Midbrain (tissue), 1 donor: ENCODE data around the gene GANC.
"Not testable (repeated sequence)": the region's sequence is repeated elsewhere in the genome, so short reads cannot be mapped to it uniquely, and the experiment has no call there.

Experiments used
- DNase-seq: peaks from one replicate; lab custom pipeline; 2025; lab: John Stamatoyannopoulos, UW

GANC gene

GRCh38 chr15:42272939-42273899 lies at the start of gene GANC, which contains the start of gene TMEM87A:
Gene GANC (plus strand): TSS chr15:42273201. CDS start chr15:42274482, 1,281 bp downstream.
Gene TMEM87A (minus strand): TSS chr15:42273433. CDS start chr15:42273398, 35 bp downstream.
- DNase-seq = peak; percentile 99

DNA sequence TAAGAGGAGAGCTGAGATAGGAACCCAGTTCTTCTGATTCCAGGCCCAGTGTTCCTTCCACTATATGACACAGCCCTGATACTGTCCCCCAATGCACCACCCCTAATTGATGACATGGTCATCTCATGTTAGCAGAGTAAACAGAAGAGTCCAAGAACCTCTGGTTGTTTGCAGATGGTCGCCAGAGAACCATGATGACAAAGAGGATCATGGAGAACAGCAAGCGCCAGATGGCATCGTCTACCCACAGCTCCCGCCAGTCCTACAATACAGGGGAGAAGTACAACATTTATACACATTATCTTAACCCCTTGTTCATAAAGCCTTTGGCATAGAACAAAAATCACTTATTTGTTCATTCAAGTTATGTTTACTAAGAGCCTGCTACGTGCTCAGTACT lies 46.4 kb upstream of the GANC start:
- DNase-seq = peak; percentile 58

- DNase-seq = no peak
Measured at GRCh38 chr15:42228036-42228435, 45.0 kb upstream of the GANC start.

DNA sequence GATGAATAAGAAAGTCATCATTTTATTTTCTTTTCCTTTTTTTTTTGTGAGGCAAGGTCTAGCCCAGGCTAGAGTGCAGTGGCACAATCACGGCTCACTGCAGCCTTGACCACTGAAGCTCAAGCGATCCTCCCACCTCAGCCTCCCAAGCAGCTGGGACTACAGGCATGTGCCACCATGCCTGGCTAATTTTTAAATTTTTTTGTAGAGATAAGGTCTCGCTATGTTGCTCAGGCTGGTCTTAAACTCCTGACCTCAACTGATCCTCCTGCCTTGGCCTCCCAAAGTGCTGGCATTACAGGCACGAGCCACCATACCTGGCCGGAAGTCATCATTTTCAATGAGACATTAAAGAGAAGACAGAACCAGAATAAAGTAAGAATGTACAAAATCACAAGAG lies 44.0 kb upstream of the GANC start:
- DNase-seq = not testable (repeated sequence)

- DNase-seq = no peak
Measured at GRCh38 chr15:42231088-42231487, 41.9 kb upstream of the GANC start.

DNA sequence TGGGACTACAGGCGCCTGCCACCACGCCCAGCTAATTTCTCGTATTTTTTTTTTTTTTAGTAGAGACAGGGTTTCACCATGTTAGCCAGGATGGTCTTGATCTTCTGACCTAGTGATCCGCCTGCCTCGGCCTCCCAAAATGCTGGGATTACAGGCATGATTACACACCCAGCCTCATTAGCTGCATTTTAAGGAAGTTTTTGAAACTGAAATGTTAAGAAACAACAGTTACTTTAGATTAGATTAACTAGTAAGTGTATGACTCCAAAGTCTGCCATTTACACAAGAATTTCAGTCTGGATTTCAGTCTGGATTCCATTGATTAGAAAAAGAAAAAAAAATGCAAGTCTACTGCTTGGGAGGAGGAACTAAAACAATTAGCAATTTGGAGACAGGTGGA lies 40.4 kb upstream of the GANC start:
- no peak for DNase-seq

GRCh38 chr15:42233107-42233506 lies 39.9 kb upstream of the GANC start:
- no peak for DNase-seq

DNA sequence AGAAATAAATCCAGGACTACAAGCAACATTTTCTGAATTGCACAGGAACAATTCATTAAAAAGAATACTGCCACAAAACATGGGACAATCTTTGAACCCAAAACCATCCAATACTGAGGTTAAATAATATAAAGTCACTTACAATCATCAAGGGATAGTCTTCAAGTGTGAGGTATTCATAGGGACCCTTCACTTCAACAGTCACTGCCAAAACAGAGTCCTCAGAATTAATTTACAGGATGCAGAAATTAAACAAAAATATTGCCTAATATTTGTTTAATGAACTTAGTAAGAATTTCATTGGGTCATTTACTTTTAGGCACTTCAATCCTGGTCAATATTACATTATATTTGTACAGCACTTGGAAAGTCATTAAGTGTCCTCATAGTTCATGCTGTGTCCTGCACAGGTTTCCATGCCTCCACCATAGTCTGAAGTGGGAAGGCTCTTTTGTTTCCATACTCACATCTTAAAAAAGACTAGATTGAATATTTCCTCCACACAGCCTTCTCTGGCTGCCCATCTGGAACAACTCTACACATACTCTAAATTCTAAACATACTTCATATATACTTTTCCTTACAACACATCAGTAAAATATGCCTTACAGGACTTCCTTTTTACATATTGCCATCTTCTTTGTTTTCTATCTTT lies 33.3 kb upstream of the GANC start:
- DNase-seq = no peak

DNA sequence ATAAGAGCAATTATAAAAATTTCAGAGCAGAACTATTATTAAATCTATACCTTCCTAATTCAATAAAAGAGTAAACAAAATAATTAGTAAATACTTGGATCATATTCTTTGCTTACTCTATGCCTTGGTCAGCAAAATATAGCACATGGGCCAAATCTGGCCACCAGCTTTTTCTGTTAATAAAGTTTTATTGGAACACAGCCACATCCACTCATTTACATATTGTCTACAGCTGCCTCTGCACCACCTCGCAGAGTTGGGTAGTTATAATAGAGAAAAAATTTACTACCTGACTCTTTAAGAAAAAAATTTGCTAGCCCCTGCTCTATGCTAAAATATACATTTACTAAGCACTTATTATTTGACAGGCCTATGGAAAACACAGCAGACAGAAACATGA lies 32.2 kb upstream of the GANC start:
- DNase-seq = no peak

GRCh38 chr15:42253300-42253699 lies 19.7 kb upstream of the GANC start:
- DNase-seq = no peak

DNA sequence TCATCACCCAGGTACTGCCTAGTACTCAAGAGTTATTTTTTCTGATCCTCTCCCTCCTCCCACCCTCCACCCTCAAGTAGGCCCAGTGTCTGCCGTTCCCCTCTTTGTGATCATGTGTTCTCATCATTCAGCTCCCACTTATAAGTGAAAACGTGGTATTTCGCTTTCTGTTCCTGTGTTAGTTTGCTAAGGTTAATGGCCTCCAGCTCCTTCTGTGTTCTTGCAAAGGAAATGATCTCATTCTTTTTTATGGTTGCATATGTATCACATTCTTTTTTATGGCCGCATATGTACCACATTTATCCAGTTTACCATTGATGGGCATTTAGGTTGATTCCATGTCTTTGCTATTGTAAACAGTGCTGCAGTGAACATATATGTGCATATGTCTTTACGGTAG lies 8.2 kb upstream of the GANC start:
- no peak for DNase-seq

DNA sequence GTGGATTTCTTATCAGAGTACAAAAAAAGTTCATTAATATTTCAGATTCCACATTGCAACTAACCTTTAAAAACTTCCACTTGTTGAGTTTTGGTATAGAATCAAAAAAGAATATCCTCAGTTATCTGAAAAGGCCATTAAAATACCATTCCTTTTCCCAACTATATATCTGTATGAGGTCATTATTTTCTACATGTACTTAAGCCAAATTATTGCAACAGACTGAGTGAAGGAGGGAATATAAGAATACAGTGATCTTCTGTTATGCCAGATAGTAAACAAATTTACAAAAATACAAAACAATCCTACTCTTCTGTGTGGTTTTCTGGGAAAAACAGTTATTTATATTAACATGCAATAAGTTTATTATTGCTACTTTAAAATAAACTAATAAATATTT lies 5.7 kb upstream of the GANC start:
- DNase-seq = no peak

- DNase-seq = no peak
Measured at GRCh38 chr15:42270551-42270950, 2.5 kb upstream of the GANC start.

DNA sequence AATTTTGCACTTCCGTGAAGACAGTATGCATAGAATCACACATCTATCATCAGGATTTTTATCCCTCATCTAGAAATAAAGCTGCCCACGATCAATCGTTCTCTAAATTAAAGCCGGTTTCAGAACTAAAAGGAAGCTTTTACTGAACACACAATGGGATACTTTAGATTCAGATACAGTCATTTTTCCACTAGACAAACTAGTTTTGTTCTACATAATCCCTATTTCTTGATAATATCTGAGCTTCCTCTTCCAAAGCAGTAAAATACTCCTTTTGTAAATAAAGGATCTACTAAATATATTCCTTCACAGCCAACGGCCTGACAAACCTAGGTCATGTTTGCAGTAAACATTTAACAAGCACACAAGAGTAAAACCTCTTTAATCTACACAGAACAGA lies 2.0 kb upstream of the GANC start:
- no peak for DNase-seq

DNA sequence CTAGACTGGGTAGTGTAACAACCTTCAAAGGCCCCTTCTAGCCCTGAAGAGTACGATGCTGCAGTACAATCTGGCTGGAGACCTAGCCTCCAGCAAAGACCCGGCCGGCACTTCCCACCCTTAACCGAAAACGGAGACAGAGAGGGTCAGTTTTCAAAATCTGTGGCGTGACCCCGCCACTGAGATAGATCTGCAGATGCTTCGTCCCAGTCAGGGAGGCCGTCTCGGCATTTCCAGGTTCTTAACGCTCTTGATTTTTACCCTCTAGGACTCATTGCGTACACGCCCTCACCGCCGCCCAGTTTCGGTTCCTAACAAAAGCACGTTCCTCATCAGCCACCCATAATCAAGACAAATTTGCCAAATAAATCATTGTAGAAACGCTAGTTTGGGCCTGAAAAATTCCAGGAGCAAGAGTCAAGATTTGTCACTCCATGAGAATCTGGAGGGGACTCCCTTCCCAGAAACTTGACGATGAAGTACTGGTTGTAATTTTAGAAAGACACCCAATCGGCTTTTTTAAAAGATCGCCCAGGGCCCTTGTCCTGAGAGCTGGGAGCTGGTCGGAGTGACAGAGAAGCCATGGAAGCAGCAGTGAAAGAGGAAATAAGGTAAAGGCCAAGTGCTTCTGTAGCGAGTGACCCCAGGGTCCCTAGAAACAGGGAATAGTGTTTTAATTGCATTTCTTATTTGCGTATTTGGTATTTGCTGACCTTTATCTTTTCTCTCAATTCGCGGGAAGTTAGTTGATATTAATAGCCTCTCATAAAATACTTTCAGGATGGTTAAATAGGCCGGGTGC lies 1.1 kb downstream of the GANC start:
- peak; percentile 74 for DNase-seq

DNA sequence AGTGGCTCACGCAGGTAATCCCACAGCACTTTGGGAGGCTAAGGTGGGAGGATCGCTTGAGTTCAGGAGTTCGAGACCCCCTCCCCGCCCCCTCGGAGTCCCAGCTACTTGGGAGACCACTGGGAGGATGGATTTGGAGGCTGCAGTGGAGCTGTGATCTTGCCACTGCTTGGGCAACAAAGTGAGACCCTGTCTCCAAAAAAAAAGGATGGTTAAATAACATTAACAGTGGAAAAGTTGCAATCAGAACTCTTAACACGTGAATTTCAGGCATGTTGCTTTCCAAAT lies 1.6 kb downstream of the GANC start:
- DNase-seq = no peak

DNA sequence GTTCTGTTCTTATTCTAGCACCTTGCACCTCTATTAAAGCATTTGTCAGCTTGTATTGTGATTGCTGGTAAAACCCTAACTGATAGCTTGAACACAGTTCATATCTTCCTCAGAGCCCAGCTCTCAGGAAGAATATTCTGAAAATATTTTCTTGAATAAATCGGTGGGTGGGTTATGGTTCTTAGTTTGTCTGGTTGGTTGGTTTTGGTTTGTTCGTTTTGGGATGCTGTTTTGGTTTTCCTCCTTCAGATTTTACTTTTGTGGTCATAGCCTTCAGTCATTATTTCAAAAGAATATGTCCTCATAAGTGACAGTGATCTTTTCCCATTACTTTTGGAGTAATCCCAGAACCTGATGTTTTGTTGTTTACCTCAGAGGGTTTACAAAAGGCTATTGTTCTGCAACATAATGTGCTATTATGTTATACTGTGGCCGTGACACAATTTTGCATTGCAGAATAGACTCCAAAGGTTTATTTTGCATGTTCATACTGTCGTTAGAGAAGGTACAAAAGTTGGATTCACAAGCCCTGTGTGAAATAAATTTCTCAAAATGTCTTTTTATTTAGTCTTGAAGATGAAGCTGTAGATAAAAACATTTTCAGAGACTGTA lies 2.9 kb downstream of the GANC start:
- DNase-seq = peak; percentile 47

DNA sequence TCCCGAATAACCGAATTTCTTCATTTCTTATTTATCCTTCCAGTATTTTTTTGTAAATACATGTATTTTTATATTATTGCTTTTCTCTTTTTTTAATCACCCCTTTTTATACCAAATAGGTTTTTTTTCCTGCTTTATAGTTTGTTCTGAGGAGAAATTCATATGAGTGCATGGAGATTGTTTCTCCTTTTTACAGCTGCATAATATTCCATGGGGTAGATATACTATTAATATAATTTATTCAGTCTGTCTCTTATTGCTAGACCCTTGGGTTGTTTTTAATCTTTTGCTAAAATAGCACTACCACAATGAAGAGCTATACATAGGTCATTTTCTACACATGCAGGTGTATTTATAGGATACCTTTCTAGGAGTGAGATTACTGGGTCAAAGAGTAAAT lies 3.8 kb downstream of the GANC start:
- DNase-seq = no peak

- no peak for DNase-seq
Measured at GRCh38 chr15:42279234-42279723, 6.3 kb downstream of the GANC start.

DNA sequence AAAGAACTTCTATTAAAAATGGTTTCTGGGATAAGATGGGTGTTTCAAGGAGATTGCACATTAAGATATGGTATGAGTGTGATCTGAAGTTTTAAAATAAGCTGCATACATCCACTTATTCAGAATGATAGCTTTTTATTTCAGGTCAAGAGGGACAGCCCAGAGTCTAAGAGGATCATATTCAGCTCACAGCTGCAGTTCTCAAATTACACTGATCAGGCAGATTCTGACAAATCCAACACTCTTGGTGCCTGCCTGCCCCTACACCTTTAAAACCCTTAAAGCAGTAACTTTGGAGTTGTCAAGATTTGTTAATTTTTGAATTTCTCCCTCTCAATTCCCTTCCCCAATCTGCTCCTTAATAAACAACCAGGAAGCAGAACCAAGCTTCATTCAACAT lies 9.3 kb downstream of the GANC start:
- no peak for DNase-seq

DNA sequence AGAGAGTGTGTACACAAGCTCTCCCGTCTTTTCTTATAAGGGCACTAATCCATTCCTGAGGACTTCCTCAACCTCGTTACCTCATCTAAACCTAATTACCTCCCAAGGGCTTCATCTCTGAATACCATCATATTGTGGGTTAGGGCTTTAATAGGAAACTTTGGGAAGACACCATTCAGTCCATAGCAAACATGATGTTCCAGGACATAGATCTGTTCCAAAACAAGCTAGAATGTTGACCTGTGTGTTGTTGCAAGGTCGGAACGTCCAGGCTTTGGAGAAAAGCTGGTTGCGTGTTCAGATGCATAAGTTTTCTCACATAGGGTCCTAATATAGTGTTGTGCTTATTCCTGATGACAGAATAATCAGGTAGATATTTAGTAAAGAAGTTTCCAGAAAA lies 9.9 kb downstream of the GANC start:
- DNase-seq = no peak

DNA sequence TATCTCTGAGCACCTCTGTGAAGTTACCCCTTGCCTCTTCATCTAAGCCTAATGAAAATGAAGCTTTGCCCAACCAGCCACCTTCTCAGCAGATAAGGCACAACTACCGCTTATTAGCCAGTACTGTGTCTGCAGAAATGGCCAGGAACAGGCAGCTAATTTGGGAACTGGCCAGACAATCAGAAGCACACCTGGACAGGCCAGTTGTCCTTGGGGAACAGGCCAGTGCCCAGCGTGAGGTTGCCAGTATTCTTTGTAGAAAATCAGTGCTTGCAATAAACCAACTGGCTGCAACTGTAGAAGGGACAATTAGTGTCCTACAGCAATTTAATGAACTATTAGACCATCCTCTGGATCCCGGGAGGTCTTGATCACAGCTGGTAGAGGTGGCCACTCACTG lies 10.7 kb downstream of the GANC start:
- DNase-seq = no peak
